ENCODE measurements around the gene LGR6. TPM values are rescaled to one million over a fixed set of nuclear protein-coding genes. Genes with fewer than 3 reads are reported as not detected.
A peak's percentile ranks its signal among the peaks of the same experiment; 100 is the strongest.

LGR6 gene
- total RNA-seq, 1 experiment from 2014 or later: 0.08 TPM

DNA sequence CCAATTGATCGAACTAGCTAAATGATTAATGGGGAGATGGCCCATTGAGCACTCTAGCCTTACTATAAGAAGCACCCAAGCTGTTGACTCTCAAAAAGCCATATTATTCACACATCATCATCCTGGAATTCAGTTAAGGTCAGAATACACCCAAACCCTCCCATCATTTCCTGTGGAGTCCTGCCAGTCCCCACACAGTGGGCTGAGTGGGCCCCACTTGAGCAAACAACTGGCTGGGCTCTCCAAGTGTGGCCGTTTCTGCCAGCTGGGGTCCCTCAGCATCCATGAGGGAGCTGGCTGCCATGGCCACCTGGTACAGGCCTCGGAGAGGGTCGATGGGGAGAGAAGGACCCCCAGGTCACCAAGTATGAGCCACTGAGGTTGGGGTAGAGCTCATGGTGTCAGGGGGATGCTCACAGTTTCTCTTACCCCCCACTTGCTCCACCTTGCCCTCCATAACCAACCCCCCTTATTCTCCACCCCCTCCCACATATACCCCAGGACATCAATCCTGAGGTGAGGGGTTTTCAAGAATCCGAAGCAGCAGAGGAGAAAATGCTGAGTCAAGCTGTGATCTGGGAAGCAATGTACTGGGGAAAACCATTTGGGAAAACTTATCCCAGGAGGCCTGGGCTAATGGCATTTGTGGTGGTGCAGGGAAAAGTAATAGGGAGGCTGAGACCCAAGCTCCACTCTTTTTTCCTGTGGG, 87.9 kb downstream of the LGR6 start:
- no peak for DNase-seq (ENCODE audit: low read depth, low spot score)
- no TSS peak for BruUV-seq (replicated peaks)
- no peaks in the 10 kb centered on the region for H3K9me3 ChIP-seq (ENCODE audit: control insufficient read depth, insufficient read depth, low read depth, low read length)
- no peaks in the 10 kb centered on the region for H3K36me3 ChIP-seq (ENCODE audit: control insufficient read depth, insufficient read depth, low read length)
- H3K4me3 ChIP-seq (ENCODE audit: low read depth in 2 of 2, low read length in 2 of 2): no peak overlapping the region
- ATAC-seq: no peak
- in situ Hi-C loops (cut with HindIII; ENCODE audit: low pct_unique_long_range_greater_than_20kb, low sequenced_read_pairs): no loop called here
- no peaks in the 10 kb centered on the region; the same call in 1 of the 2 replicates for H3K4me1 ChIP-seq (ENCODE audit: control insufficient read depth, insufficient read depth, low read length)
- CTCF ChIA-PET: no interaction called here
- intact Hi-C loops (cut with micrococcal nuclease; ENCODE audit: unreplicated experiment): no loop called here
- H3K27me3 ChIP-seq (ENCODE audit: control insufficient read depth, insufficient read depth, low read length): peaks cover 9% of the 10 kb centered on the region
- TF ChIP-seq SIN3A (IDR thresholded peaks at IDR 0.05; ENCODE audit: borderline replicate concordance, insufficient read depth, low read depth, low read length) (no peak), POLR2AphosphoS5 (IDR thresholded peaks at IDR 0.05; ENCODE audit: low read depth, low read length) (no peak), TCF7L2 (IDR thresholded peaks at IDR 0.05; ENCODE audit: low read depth, low read length) (no peak)
- TF ChIP-seq, protein P1, sequence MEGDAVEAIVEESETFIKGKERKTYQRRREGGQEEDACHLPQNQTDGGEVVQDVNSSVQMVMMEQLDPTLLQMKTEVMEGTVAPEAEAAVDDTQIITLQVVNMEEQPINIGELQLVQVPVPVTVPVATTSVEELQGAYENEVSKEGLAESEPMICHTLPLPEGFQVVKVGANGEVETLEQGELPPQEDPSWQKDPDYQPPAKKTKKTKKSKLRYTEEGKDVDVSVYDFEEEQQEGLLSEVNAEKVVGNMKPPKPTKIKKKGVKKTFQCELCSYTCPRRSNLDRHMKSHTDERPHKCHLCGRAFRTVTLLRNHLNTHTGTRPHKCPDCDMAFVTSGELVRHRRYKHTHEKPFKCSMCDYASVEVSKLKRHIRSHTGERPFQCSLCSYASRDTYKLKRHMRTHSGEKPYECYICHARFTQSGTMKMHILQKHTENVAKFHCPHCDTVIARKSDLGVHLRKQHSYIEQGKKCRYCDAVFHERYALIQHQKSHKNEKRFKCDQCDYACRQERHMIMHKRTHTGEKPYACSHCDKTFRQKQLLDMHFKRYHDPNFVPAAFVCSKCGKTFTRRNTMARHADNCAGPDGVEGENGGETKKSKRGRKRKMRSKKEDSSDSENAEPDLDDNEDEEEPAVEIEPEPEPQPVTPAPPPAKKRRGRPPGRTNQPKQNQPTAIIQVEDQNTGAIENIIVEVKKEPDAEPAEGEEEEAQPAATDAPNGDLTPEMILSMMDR (IDR thresholded peaks at IDR 0.05): no peak
- TF ChIP-seq, protein P2, sequence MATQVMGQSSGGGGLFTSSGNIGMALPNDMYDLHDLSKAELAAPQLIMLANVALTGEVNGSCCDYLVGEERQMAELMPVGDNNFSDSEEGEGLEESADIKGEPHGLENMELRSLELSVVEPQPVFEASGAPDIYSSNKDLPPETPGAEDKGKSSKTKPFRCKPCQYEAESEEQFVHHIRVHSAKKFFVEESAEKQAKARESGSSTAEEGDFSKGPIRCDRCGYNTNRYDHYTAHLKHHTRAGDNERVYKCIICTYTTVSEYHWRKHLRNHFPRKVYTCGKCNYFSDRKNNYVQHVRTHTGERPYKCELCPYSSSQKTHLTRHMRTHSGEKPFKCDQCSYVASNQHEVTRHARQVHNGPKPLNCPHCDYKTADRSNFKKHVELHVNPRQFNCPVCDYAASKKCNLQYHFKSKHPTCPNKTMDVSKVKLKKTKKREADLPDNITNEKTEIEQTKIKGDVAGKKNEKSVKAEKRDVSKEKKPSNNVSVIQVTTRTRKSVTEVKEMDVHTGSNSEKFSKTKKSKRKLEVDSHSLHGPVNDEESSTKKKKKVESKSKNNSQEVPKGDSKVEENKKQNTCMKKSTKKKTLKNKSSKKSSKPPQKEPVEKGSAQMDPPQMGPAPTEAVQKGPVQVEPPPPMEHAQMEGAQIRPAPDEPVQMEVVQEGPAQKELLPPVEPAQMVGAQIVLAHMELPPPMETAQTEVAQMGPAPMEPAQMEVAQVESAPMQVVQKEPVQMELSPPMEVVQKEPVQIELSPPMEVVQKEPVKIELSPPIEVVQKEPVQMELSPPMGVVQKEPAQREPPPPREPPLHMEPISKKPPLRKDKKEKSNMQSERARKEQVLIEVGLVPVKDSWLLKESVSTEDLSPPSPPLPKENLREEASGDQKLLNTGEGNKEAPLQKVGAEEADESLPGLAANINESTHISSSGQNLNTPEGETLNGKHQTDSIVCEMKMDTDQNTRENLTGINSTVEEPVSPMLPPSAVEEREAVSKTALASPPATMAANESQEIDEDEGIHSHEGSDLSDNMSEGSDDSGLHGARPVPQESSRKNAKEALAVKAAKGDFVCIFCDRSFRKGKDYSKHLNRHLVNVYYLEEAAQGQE (IDR thresholded peaks at IDR 0.05; ENCODE audit: insufficient read depth in 1 of 2, low read depth in 2 of 2, low read length in 1 of 2): no peak
- no peak overlapping the region for H3K27ac ChIP-seq (ENCODE audit: low read length)
- POLR2A ChIA-PET: no interaction called here

GRCh38 chr1:202282025-202282371, 88.4 kb downstream of the LGR6 start:
- ChIA-PET CTCF (no interaction called here), POLR2A (no interaction called here)
- in situ Hi-C loops (cut with HindIII; ENCODE audit: low pct_unique_long_range_greater_than_20kb, low sequenced_read_pairs) (no loop called here), intact Hi-C loops (cut with micrococcal nuclease; ENCODE audit: unreplicated experiment) (no loop called here)
- peak; percentile 23; the same call in 1 of the 2 replicates for ATAC-seq
- no peak for DNase-seq (ENCODE audit: low read depth, low spot score)
- no peak overlapping the region for H3K27ac ChIP-seq (ENCODE audit: low read length)
- no peaks in the 10 kb centered on the region; the same call in 1 of the 2 replicates for H3K4me1 ChIP-seq (ENCODE audit: control insufficient read depth, insufficient read depth, low read length)
- BruUV-seq (replicated peaks): no TSS peak
- no peak overlapping the region for H3K4me3 ChIP-seq (ENCODE audit: low read depth in 2 of 2, low read length in 2 of 2)
- peaks cover 9% of the 10 kb centered on the region for H3K27me3 ChIP-seq (ENCODE audit: control insufficient read depth, insufficient read depth, low read length)
- no peaks in the 10 kb centered on the region for H3K36me3 ChIP-seq (ENCODE audit: control insufficient read depth, insufficient read depth, low read length)
- TF ChIP-seq, protein P2 (IDR thresholded peaks at IDR 0.05; ENCODE audit: insufficient read depth in 1 of 2, low read depth in 2 of 2, low read length in 1 of 2): no peak
- TF ChIP-seq, protein P1 (IDR thresholded peaks at IDR 0.05): no peak
- no peak for TF ChIP-seq POLR2AphosphoS5 (IDR thresholded peaks at IDR 0.05; ENCODE audit: low read depth, low read length)
- TF ChIP-seq TCF7L2 (IDR thresholded peaks at IDR 0.05; ENCODE audit: low read depth, low read length): no peak
- H3K9me3 ChIP-seq (ENCODE audit: control insufficient read depth, insufficient read depth, low read depth, low read length): no peaks in the 10 kb centered on the region

Measured in Panc1 (cell line).